ENCODE data around the gene CAMKMT.

CAMKMT gene

DNA sequence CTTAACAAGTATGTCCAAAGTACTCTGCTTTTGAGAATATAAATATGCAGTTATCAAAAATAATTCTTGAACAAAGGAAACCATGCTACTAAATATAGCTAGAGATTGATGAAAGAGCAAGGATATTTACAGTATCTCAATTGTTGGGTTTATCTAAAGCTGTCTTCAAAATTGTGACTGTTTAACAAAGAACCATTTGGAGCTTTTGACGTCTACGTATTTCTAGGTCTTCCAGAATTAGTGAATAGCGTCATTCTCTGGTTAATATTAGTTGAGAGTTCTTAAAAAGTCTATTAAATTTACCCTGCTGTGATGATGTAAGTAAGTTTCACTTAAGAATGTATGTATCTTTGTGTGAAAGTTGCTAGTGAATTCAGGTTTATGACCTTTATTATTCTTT, 356.7 kb downstream of the CAMKMT start:
- TF ChIP-seq, protein P1, sequence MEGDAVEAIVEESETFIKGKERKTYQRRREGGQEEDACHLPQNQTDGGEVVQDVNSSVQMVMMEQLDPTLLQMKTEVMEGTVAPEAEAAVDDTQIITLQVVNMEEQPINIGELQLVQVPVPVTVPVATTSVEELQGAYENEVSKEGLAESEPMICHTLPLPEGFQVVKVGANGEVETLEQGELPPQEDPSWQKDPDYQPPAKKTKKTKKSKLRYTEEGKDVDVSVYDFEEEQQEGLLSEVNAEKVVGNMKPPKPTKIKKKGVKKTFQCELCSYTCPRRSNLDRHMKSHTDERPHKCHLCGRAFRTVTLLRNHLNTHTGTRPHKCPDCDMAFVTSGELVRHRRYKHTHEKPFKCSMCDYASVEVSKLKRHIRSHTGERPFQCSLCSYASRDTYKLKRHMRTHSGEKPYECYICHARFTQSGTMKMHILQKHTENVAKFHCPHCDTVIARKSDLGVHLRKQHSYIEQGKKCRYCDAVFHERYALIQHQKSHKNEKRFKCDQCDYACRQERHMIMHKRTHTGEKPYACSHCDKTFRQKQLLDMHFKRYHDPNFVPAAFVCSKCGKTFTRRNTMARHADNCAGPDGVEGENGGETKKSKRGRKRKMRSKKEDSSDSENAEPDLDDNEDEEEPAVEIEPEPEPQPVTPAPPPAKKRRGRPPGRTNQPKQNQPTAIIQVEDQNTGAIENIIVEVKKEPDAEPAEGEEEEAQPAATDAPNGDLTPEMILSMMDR (IDR thresholded peaks at IDR 0.05), result no peak

DNA sequence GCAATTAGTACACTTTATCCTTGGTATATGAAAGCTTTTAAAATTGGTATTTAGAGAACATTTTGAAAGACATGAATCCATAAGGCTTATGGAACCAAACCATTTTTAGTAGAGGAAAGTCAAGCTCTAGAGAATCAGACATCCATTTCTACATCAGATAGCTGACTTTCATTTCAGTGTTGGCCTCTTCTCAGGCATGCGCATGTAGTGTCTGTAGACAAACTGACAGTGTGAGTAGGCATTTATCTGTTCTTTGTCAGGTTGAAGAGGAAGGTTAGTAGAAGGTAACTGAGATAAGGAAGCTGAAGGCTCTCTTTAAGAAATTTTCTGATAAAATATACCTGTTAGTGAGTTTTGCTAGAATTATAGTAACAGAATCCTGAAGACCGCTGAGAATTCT, 357.8 kb downstream of the CAMKMT start:
- Histone ChIP-seq H3K4me3 (no peak overlapping the region), H3K27ac (no peak overlapping the region)
- TF ChIP-seq, protein P1 (IDR thresholded peaks at IDR 0.05), result no peak
- no peak for DNase-seq (ENCODE audit: low spot score)

More for the DNA sequence above, 356.7 kb downstream of the CAMKMT start:
- no peak overlapping the region for H3K27ac ChIP-seq
- DNase-seq (ENCODE audit: low spot score), result no peak
- no peak overlapping the region for H3K4me3 ChIP-seq

DNA sequence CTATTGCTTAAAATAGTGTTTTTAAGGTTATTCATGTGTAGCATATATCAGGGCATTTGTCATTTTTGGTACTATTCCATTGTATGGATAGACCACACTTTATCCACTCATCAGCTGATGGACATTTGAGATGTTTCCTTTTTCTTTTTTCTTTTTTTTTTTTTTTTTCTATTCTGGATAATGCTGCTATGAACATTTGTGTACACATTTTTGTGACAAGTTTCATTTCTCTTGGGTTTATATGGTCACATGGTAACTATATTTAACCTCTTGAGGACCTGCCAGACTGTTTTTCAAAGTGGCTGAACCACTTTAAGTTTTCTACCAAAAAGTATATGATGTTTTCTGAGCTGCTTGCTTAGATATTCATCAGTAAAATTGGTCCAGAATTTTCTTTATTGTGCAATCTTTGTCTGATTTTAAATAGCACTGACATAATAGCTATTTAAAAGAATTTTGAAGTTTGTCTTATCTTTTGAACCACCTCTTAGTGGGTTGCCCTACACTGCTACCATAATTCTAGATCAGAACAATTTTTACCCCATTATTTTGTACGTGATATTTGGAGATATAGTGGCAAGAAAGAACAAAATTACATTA, 360.4 kb downstream of the CAMKMT start:
- Histone ChIP-seq H3K4me3 (no peak overlapping the region), H3K27ac (no peak overlapping the region)
- TF ChIP-seq, protein P1 (IDR thresholded peaks at IDR 0.05), result no peak
- DNase-seq (ENCODE audit: low spot score), result no peak

DNA sequence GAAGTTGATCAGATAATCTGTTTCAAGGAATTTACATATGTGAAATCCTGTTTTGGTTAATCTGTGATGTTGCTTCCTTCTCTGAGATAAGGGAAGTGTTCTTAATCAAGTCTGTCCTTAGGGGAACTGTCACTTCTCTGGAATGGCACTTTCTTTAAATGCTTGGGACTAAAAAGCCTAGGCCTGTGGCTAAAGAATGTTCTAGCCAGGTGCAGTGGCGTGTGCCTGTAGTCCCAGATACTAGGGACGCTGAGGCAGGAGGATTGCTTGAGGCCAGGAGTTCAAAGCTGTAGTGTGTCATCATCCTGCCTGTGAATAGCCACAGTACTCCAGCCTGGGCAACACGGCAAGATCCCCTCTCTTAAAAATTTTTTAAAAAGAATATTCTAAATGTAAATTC, 362.2 kb downstream of the CAMKMT start:
- TF ChIP-seq, protein P1 (IDR thresholded peaks at IDR 0.05), result no peak
- Histone ChIP-seq H3K27ac (no peak overlapping the region), H3K4me3 (no peak overlapping the region)
- no peak for DNase-seq (ENCODE audit: low spot score)

DNA sequence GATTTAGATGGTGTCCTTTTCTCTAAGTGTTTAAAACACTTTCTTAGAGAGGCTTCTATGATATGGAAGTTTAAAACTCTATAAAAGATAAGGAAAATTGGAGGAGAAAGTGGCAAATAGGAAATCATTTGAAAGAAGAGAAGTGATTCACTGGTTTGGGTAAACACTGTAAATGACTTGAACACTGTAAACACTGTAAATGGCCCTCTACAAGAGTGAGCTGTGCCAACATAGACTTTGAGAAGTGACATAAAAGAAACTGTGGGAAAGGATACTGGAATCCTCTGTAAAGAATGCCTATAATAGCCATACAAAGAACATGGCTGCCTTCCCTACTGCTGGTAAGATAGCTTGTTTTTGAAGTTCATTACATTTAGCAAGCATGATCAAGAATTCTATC, 368.8 kb downstream of the CAMKMT start:
- H3K27ac ChIP-seq, result no peak overlapping the region
- TF ChIP-seq, protein P1 (IDR thresholded peaks at IDR 0.05), result no peak
- DNase-seq (ENCODE audit: low spot score), result no peak
- no peak overlapping the region for H3K4me3 ChIP-seq

DNA sequence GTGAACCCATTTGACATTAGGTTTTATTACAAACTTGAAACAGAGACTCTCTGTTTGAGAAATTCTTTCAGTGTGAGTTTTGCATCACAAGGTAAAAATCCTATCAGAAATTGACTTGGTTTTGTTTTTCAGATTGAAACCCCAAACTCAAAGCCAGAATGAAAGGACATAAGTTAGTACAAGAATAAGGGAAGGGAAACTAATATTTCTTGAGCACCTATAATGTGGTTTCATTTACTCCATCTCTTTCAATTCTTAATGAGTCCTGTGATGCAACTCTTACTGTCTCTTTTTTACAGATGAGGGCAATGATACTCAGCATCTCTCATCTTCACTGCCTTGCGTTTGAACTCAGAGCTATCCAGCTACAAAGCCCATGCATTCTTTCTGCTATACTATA, 369.8 kb downstream of the CAMKMT start:
- H3K4me3 ChIP-seq, result no peak overlapping the region
- H3K27ac ChIP-seq, result no peak overlapping the region
- TF ChIP-seq, protein P1 (IDR thresholded peaks at IDR 0.05), result no peak
- DNase-seq (ENCODE audit: low spot score), result no peak

- Histone ChIP-seq H3K4me3 (no peak overlapping the region), H3K27ac (no peak overlapping the region)
- TF ChIP-seq, protein P1 (IDR thresholded peaks at IDR 0.05), result no peak
- no peak for DNase-seq (ENCODE audit: low spot score)
These were observed 374.7 kb downstream of the CAMKMT start for GRCh38 chr2:44736270-44736942.
